C4-2B (cell line): ENCODE measurements around the gene LANCL3.

Experiments
- ZFX ChIP-seq: fragments of 450-650 bp; IDR thresholded peaks from 2 replicates; pipeline ENCODE4 v1.6.1; 2017
- TF ChIP-seq, protein P1 (sequence below): fragments of 450-650 bp; conservative IDR thresholded peaks from 2 replicates; pipeline ENCODE4 v1.5.1; 2017; ENCODE audit warnings: mild to moderate bottlenecking

DNA sequence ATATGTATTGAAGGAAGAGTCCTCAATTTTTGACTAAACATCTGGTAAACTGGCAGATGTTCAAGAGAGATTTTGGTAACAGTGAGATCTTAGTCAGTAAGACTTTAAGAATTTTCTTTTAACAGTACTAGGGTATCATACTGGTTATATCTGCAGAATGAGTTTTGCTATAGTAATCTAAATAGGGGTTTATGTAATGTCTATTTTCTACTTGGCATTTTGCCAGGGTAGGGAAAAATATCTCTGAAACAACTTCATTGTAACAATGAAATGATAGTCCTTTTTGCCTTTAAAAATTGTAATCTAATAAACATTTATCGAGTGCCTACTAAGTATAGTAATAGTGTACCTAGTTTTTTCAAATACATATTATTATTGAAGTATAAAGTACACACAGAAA is 146.2 kb downstream of the LANCL3 start:
- TF ChIP-seq, protein P1, sequence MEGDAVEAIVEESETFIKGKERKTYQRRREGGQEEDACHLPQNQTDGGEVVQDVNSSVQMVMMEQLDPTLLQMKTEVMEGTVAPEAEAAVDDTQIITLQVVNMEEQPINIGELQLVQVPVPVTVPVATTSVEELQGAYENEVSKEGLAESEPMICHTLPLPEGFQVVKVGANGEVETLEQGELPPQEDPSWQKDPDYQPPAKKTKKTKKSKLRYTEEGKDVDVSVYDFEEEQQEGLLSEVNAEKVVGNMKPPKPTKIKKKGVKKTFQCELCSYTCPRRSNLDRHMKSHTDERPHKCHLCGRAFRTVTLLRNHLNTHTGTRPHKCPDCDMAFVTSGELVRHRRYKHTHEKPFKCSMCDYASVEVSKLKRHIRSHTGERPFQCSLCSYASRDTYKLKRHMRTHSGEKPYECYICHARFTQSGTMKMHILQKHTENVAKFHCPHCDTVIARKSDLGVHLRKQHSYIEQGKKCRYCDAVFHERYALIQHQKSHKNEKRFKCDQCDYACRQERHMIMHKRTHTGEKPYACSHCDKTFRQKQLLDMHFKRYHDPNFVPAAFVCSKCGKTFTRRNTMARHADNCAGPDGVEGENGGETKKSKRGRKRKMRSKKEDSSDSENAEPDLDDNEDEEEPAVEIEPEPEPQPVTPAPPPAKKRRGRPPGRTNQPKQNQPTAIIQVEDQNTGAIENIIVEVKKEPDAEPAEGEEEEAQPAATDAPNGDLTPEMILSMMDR: no peak
- no peak for TF ChIP-seq ZFX
